WTC11 (cell line): Measurements from ENCODE around the gene CCND1. TPM values are rescaled to one million over a fixed set of nuclear protein-coding genes. Genes with fewer than 3 reads are reported as not detected.

Experiments used
- ATAC-seq: fragments of 200-7000 bp; cut with Tn5 transposase; 2 replicates; pipeline ENCODE4 v1.10.0; 2021; ENCODE audit warnings: mild to moderate bottlenecking, moderate library complexity
- CTCF ChIA-PET: fragments of 300-600 bp; sonication (Branson Sonifier 250); formaldehyde crosslinking; loops from one replicate; lab custom pipeline; 2021; ENCODE audit warnings: antibody characterized with exemption; lab: Charles Lee
- POLR2A ChIA-PET: fragments of 350-600 bp; sonication (Branson Sonifier 250); formaldehyde crosslinking; loops from one replicate; lab custom pipeline; 2021; ENCODE audit warnings: antibody characterized with exemption; lab: Charles Lee
- DNase-seq: peaks from one replicate; pipeline ENCODE4 v3.0.0; 2021; ENCODE audit warnings: low spot score
- H3K27ac Mint-ChIP-seq: 2 replicates; pipeline ENCODE4 v1.8.0; 2021; ENCODE audit warnings: mixed read lengths
- H3K27me3 Mint-ChIP-seq: 2 replicates; pipeline ENCODE4 v1.8.0; 2021; ENCODE audit warnings: low read depth, mild to moderate bottlenecking, moderate library complexity, mixed read lengths
- H3K36me3 Mint-ChIP-seq: 2 replicates; pipeline ENCODE4 v1.8.0; 2021; ENCODE audit warnings: mixed read lengths
- H3K4me1 Mint-ChIP-seq: 2 replicates; pipeline ENCODE4 v1.8.0; 2022; ENCODE audit warnings: mixed read lengths
- H3K4me3 Mint-ChIP-seq: 2 replicates; pipeline ENCODE4 v1.8.0; 2021; ENCODE audit warnings: mild to moderate bottlenecking, moderate library complexity, mixed read lengths
- H3K9me3 Mint-ChIP-seq: 2 replicates; pipeline ENCODE4 v1.8.0; 2021; ENCODE audit warnings: mixed read lengths
- ATF3 ChIP-seq: sonication (generic); formaldehyde crosslinking; conservative IDR thresholded peaks from 2 replicates; pipeline ENCODE4 v1.8.1; 2022; ENCODE audit warnings: mild to moderate bottlenecking, missing genetic modification reagents
- ERG ChIP-seq: fragments of 250-450 bp; sonication (Bioruptor Pico); IDR thresholded peaks from 2 replicates; pipeline ENCODE4 v1.8.0; 2021; ENCODE audit warnings: mild to moderate bottlenecking
- GABPB1 ChIP-seq: sonication (generic); formaldehyde crosslinking; IDR thresholded peaks from 2 replicates; pipeline ENCODE4 v1.8.1; 2023; ENCODE audit warnings: mild to moderate bottlenecking, missing genetic modification reagents
- IRF2 ChIP-seq: sonication (generic); formaldehyde crosslinking; IDR thresholded peaks from 2 replicates; pipeline ENCODE4 v1.8.0; 2022; ENCODE audit warnings: low read depth, missing genetic modification reagents, borderline replicate concordance
- NFE2L1 ChIP-seq: sonication (generic); formaldehyde crosslinking; IDR thresholded peaks from 2 replicates; pipeline ENCODE4 v1.8.1; 2023; ENCODE audit warnings: missing genetic modification reagents
- NFYB ChIP-seq: sonication (generic); formaldehyde crosslinking; conservative IDR thresholded peaks from 2 replicates; pipeline ENCODE4 v1.8.0; 2022; ENCODE audit warnings: low read depth, missing genetic modification reagents
- ZNF232 ChIP-seq: sonication (generic); formaldehyde crosslinking; IDR thresholded peaks from 2 replicates; pipeline ENCODE4 v1.8.0; 2022; ENCODE audit warnings: mild to moderate bottlenecking, missing genetic modification reagents
- ZNF423 ChIP-seq: fragments of 250-450 bp; sonication (Bioruptor Pico); IDR thresholded peaks from 2 replicates; pipeline ENCODE4 v2.1.2; 2022; ENCODE audit warnings: mild to moderate bottlenecking, moderate library complexity
- total RNA-seq: library from RNA; stranded (reverse); gene quantifications from 3 replicates; pipeline ENCODE4 v1.2.3, GENCODE V29; 2021
- TF ChIP-seq, protein P1 (sequence below): sonication (generic); formaldehyde crosslinking; conservative IDR thresholded peaks from 2 replicates; pipeline ENCODE4 v1.8.1; 2023; ENCODE audit warnings: mild to moderate bottlenecking, low read depth, missing genetic modification reagents, moderate library complexity
- TF ChIP-seq, protein P2 (sequence below): sonication (generic); formaldehyde crosslinking; IDR thresholded peaks from 2 replicates; pipeline ENCODE4 v1.8.0; 2023; ENCODE audit warnings: missing genetic modification reagents
- TF ChIP-seq, protein P3 (sequence below): fragments of 250-450 bp; sonication (Bioruptor Pico); IDR thresholded peaks from 2 replicates; pipeline ENCODE4 v1.9.0; 2021; ENCODE audit warnings: moderate library complexity, mild to moderate bottlenecking, inconsistent platforms, borderline replicate concordance
- TF ChIP-seq, protein P4 (sequence below): sonication (generic); formaldehyde crosslinking; IDR thresholded peaks from 2 replicates; pipeline ENCODE4 v1.8.1; 2023; ENCODE audit warnings: mild to moderate bottlenecking, missing genetic modification reagents, moderate library complexity
- TF ChIP-seq, protein P5 (sequence below): sonication (generic); formaldehyde crosslinking; IDR thresholded peaks from 2 replicates; pipeline ENCODE4 v1.8.0; 2023; ENCODE audit warnings: mild to moderate bottlenecking, missing genetic modification reagents
- TF ChIP-seq, protein P6 (sequence below): sonication (generic); formaldehyde crosslinking; IDR thresholded peaks from 2 replicates; pipeline ENCODE4 v1.8.0; 2022; ENCODE audit warnings: mild to moderate bottlenecking, missing genetic modification reagents

Gene CCND1
- total RNA-seq, 1 experiment from 2014 or later: 212 TPM

- peaks cover 25% of the 10 kb centered on the region for H3K9me3 Mint-ChIP-seq
- TF ChIP-seq, protein P1, sequence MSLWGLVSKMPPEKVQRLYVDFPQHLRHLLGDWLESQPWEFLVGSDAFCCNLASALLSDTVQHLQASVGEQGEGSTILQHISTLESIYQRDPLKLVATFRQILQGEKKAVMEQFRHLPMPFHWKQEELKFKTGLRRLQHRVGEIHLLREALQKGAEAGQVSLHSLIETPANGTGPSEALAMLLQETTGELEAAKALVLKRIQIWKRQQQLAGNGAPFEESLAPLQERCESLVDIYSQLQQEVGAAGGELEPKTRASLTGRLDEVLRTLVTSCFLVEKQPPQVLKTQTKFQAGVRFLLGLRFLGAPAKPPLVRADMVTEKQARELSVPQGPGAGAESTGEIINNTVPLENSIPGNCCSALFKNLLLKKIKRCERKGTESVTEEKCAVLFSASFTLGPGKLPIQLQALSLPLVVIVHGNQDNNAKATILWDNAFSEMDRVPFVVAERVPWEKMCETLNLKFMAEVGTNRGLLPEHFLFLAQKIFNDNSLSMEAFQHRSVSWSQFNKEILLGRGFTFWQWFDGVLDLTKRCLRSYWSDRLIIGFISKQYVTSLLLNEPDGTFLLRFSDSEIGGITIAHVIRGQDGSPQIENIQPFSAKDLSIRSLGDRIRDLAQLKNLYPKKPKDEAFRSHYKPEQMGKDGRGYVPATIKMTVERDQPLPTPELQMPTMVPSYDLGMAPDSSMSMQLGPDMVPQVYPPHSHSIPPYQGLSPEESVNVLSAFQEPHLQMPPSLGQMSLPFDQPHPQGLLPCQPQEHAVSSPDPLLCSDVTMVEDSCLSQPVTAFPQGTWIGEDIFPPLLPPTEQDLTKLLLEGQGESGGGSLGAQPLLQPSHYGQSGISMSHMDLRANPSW: no peak
- no peak for TF ChIP-seq ZNF232
- no peak for TF ChIP-seq ERG (CRISPR knock-in tag)
- TF ChIP-seq NFE2L1 (CRISPR knock-in tag): no peak
- H3K4me3 Mint-ChIP-seq: no peak overlapping the region
- ATAC-seq: no peak
- H3K27me3 Mint-ChIP-seq: peaks cover 4% of the 10 kb centered on the region
- no peak overlapping the region for H3K27ac Mint-ChIP-seq
- H3K4me1 Mint-ChIP-seq: no peaks in the 10 kb centered on the region
- ChIA-PET POLR2A (no interaction called here), CTCF (no interaction called here)
- peaks cover 16% of the 10 kb centered on the region for H3K36me3 Mint-ChIP-seq
- no peak for DNase-seq
Observed at GRCh38 chr11:69625476-69625875, 15.5 kb upstream of the CCND1 start.

GRCh38 chr11:69627551-69627950 lies 13.4 kb upstream of the CCND1 start:
- POLR2A ChIA-PET: no interaction called here
- TF ChIP-seq, protein P2, sequence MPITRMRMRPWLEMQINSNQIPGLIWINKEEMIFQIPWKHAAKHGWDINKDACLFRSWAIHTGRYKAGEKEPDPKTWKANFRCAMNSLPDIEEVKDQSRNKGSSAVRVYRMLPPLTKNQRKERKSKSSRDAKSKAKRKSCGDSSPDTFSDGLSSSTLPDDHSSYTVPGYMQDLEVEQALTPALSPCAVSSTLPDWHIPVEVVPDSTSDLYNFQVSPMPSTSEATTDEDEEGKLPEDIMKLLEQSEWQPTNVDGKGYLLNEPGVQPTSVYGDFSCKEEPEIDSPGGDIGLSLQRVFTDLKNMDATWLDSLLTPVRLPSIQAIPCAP (CRISPR knock-in tag): no peak
- TF ChIP-seq, protein P3, sequence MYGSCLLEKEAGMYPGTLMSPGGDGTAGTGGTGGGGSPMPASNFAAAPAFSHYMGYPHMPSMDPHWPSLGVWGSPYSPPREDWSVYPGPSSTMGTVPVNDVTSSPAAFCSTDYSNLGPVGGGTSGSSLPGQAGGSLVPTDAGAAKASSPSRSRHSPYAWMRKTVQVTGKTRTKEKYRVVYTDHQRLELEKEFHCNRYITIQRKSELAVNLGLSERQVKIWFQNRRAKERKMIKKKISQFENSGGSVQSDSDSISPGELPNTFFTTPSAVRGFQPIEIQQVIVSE (CRISPR knock-in tag): no peak
- TF ChIP-seq IRF2 (CRISPR knock-in tag): no peak
- TF ChIP-seq, all 79 proteins: peak for 0
- Mint-ChIP-seq H3K36me3 (peaks cover 16% of the 10 kb centered on the region), H3K9me3 (peaks cover 31% of the 10 kb centered on the region), H3K27ac (no peak overlapping the region), H3K4me3 (no peak overlapping the region), H3K4me1 (no peaks in the 10 kb centered on the region), H3K27me3 (peaks cover 4% of the 10 kb centered on the region)
- DNase-seq (no peak), ATAC-seq (no peak)
- CTCF ChIA-PET: no interaction called here

- POLR2A ChIA-PET: no interaction called here
- H3K27me3 Mint-ChIP-seq: peaks cover 4% of the 10 kb centered on the region
- peak; percentile 69 for ATAC-seq
- H3K27ac Mint-ChIP-seq: no peak overlapping the region
- peaks cover 16% of the 10 kb centered on the region for H3K36me3 Mint-ChIP-seq
- H3K4me1 Mint-ChIP-seq: peaks cover 5% of the 10 kb centered on the region
- no peak overlapping the region for H3K4me3 Mint-ChIP-seq
- no peak for DNase-seq
- H3K9me3 Mint-ChIP-seq: peaks cover 31% of the 10 kb centered on the region
- TF ChIP-seq, protein P4, sequence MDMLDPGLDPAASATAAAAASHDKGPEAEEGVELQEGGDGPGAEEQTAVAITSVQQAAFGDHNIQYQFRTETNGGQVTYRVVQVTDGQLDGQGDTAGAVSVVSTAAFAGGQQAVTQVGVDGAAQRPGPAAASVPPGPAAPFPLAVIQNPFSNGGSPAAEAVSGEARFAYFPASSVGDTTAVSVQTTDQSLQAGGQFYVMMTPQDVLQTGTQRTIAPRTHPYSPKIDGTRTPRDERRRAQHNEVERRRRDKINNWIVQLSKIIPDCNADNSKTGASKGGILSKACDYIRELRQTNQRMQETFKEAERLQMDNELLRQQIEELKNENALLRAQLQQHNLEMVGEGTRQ (CRISPR knock-in tag): peak; percentile 92
- TF ChIP-seq ZNF423 (CRISPR knock-in tag): no peak
- peak; percentile 63 for TF ChIP-seq NFYB (CRISPR knock-in tag)
- TF ChIP-seq, protein P5, sequence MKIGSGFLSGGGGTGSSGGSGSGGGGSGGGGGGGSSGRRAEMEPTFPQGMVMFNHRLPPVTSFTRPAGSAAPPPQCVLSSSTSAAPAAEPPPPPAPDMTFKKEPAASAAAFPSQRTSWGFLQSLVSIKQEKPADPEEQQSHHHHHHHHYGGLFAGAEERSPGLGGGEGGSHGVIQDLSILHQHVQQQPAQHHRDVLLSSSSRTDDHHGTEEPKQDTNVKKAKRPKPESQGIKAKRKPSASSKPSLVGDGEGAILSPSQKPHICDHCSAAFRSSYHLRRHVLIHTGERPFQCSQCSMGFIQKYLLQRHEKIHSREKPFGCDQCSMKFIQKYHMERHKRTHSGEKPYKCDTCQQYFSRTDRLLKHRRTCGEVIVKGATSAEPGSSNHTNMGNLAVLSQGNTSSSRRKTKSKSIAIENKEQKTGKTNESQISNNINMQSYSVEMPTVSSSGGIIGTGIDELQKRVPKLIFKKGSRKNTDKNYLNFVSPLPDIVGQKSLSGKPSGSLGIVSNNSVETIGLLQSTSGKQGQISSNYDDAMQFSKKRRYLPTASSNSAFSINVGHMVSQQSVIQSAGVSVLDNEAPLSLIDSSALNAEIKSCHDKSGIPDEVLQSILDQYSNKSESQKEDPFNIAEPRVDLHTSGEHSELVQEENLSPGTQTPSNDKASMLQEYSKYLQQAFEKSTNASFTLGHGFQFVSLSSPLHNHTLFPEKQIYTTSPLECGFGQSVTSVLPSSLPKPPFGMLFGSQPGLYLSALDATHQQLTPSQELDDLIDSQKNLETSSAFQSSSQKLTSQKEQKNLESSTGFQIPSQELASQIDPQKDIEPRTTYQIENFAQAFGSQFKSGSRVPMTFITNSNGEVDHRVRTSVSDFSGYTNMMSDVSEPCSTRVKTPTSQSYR (CRISPR knock-in tag): no peak
- TF ChIP-seq, protein P6, sequence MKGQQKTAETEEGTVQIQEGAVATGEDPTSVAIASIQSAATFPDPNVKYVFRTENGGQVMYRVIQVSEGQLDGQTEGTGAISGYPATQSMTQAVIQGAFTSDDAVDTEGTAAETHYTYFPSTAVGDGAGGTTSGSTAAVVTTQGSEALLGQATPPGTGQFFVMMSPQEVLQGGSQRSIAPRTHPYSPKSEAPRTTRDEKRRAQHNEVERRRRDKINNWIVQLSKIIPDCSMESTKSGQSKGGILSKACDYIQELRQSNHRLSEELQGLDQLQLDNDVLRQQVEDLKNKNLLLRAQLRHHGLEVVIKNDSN (CRISPR knock-in tag): peak; percentile 89
- TF ChIP-seq ATF3: no peak
- no peak for TF ChIP-seq GABPB1 (CRISPR knock-in tag)
- CTCF ChIA-PET: no interaction called here
Observed at GRCh38 chr11:69630017-69630416, 10.9 kb upstream of the CCND1 start.
